ENCODE data around the gene PON2. TPM values are rescaled to one million over a fixed set of nuclear protein-coding genes. Genes with fewer than 3 reads are reported as not detected.

The PON2 gene
- total and polyA plus RNA-seq, 2 of the 8 experiments (the other 6 are each of a cell fraction or from before 2014, with no cell fraction given): 20.6 to 31.0 TPM

DNA sequence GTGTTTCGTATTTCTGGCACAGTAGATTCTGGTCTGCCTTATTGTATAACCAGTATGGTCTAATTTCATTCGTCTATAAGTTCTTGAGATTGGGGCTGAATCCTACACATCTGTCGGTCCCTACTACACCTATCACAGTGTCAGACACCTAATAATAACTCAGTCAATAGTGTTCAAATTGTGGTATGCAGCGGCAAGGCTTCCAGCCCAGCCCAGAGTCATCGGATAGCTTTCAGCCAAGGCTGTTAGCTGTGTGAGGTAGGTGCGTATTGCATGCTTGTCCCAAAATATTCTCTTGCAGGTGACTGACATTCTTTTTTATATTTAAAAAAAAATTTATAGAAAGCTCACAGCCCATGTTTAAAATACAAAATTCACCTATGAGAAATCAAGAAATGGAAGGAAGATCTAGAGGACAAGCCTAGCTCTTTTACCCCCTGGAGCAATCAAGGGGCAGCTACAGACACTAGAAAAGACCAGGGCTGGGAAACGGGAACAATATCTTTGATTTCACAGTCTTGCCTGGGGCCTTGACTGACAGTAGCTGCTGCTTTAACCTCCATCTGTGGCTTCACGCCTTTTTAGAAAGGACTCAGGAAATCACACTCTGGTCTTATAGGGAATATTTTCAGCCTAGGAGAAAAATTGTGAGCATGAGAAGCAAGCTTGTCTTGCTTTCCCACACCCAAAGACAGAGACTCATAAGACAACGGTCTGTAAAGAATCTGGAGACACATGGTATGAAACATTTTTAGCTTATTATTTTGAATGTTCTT lies 41.4 kb upstream of the PON2 start:
- no peak for TF ChIP-seq NRF1 (IDR thresholded peaks at IDR 0.05; ENCODE audit: low read depth, low read length)
- Histone ChIP-seq H3K4me2 (ENCODE audit: insufficient read depth in 1 of 2, low read depth in 2 of 2, low read length in 2 of 2) (no peak overlapping the region), H3K23me2 (ENCODE audit: low read depth, low read length) (no peaks in the 10 kb centered on the region; the same call in 1 of the 2 replicates), H3K4me1 (replicated peaks in 1 of 4; ENCODE audit: control insufficient read depth in 3 of 4, insufficient read depth in 4 of 4, low read length in 3 of 4) (no peaks in the 10 kb centered on the region; a peak in 1 of 7 replicates), H2BK12ac (ENCODE audit: low read depth, low read length) (no peak overlapping the region), H4K91ac (replicated peaks; ENCODE audit: insufficient read length, low read length) (no peak overlapping the region), H4K5ac (ENCODE audit: insufficient read length, low read depth, low read length) (no peak overlapping the region), H3K79me1 (ENCODE audit: low read depth, low read length) (no peaks in the 10 kb centered on the region), H4K20me1 (replicated peaks in 1 of 2; ENCODE audit: control insufficient read depth in 1 of 2, insufficient read depth in 2 of 2, low read length in 2 of 2) (no peaks in the 10 kb centered on the region), H3K4me3 (ENCODE audit: extremely low read depth in 1 of 4, insufficient read depth in 2 of 4, low read depth in 3 of 4, low read length in 4 of 4) (no peak overlapping the region), H2AK5ac (ENCODE audit: low read depth, low read length) (no peak overlapping the region), H3K14ac (ENCODE audit: insufficient read length) (no peak overlapping the region), H2BK5ac (ENCODE audit: low read depth, low read length) (no peak overlapping the region), H3K4ac (replicated peaks; ENCODE audit: insufficient read length, low read depth, low read length) (no peak overlapping the region), H2BK20ac (ENCODE audit: low read length) (no peak overlapping the region), H3K27ac (ENCODE audit: low read depth, low read length) (no peak overlapping the region), H3K27me3 (replicated peaks in 1 of 4; ENCODE audit: control insufficient read depth in 3 of 4, extremely low read depth in 1 of 4, insufficient read depth in 3 of 4, low read length in 3 of 4) (no peaks in the 10 kb centered on the region), H2BK120ac (replicated peaks; ENCODE audit: low read depth, low read length) (no peak overlapping the region), H3K56ac (replicated peaks; ENCODE audit: insufficient read length, low read depth, low read length) (no peak overlapping the region), H2AFZ (ENCODE audit: low read length) (peak overlapping the region; percentile 84; the same call in 1 of the 2 replicates), H3K79me2 (ENCODE audit: control insufficient read depth in 1 of 2, insufficient read depth in 2 of 2, low read length in 2 of 2) (no peaks in the 10 kb centered on the region), H3K36me3 (ENCODE audit: control insufficient read depth in 2 of 4, insufficient read depth in 4 of 4, low read length in 3 of 4) (no peaks in the 10 kb centered on the region), H3K9me3 (ENCODE audit: insufficient read depth in 2 of 2, low read depth in 1 of 2, low read length in 1 of 2) (no peaks in the 10 kb centered on the region), H3K9ac (replicated peaks in 1 of 4; ENCODE audit: extremely low read depth in 1 of 4, low read depth in 3 of 4, low read length in 3 of 4) (no peak overlapping the region), H2BK15ac (ENCODE audit: low read length) (no peak overlapping the region), H4K8ac (ENCODE audit: extremely low read depth, insufficient read depth, low read length) (no peak overlapping the region), H3K18ac (ENCODE audit: extremely low read depth, low read length) (no peak overlapping the region), H3K23ac (ENCODE audit: insufficient read length) (no peak overlapping the region)
- ChIA-PET POLR2A (ENCODE audit: partially characterized antibody) (interaction anchor here (1.2 kb wide), 1 partner anchor 41 kb away, joined by 4 read pairs; no protein-coding TSS in a partner anchor), CTCF (ENCODE audit: partially characterized antibody) (interaction anchor here (0.6 to 5.6 kb wide), 52 partner anchors 8 to 1797 kb away, joined by 3 to 55 read pairs (median 4); partner anchors contain the start of genes ASB4, COL1A2 and PON3)
- WGBS, 2 experiments (ENCODE audit: extremely low coverage in 1 of 2, insufficient coverage in 1 of 2, insufficient read length in 1 of 2, insufficient replicate concordance in 2 of 2, low coverage in 1 of 2, low lambda C conversion rate in 2 of 2, missing lambda C conversion rate in 1 of 2): 83% methylated on average over 9 of the region's 9 CpGs; no CpG with 5 or more reads in 1 of the 2 experiments
- FAIRE-seq (no peak), DNase-seq (ENCODE audit: low read depth in 1 of 2, low spot score in 2 of 2) (no peak)
